Activated gamma-delta T cell (primary cell): ENCODE measurements around the gene CD74.

Experiments used
- DNase-seq: peaks from one replicate; lab custom pipeline; 2025; lab: John Stamatoyannopoulos, UW

Gene CD74

DNA sequence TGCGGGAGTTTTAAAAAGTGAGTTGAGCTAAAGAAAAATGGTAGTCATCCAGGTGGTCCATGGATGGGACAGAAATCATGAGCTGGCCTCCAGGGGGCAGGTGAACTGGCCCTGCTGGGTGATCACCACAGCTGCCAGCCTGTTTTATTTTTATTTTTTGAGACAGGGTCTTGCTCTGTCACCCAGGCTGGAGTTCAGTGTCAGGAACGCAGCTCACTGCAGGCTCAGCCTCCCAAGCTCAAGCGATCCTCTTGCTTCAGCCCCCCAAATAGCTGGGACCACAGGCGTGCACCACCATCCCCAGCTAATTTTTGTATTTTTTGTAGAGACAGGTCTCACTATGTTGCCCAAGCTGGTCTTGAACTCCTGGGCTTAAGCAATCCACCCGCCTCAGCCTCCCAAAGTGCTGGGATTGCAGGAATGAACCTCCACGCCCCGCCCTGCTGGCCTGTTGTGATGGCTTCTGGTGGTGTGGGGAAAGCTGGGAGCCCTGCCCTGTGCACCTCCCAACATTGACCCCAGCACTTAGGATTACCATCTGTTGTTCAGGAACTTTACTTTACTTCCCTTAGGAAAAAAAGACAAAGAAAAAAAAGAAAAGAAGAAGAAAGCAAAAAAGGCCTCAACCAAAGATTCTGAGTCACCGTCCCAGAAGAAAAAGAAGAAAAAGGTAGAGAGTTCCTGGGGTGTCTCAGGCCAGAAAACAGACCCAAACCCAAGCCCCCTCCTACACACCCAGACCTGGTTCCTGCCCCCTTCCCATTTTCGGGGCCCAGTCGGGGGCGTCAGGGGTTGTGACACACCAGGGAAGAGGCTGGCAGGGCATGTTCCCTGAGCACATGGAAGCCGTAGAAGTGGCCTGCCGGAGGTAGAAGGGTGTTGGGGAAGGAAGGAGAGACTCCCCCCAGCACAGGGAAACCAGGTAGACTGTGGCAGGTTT, 14.7 kb downstream of the CD74 start:
- DNase-seq, result no peak

DNA sequence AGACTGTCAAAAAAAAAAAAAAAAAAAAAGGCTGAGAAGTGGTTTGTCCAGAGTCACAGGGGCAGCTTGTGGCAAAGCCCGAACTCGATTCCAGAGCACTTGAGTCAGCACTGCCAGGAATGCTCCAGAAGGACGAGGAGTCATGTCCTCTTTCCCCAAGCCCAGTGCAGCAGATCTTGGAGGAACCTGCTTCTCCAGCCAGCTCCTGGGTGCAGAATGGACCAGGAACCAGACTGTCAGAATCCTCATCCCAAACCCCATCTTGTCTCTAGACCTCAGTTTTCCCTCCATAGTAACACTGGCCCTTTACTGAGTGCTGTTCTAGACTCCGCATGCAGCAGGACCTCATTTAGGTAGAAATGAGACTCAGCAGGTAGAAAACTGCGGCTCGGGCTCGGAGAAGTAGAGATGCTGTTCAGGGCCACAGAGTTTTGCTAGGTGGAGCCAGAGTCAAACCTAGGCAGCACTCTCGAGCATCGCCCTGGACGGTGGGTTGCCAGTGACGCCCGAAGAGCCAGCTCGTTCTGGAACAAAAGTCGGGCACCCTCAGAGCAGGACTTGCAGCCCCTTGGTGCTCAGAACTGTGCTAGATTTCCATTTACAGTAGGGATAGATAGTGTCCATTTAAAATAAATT, 15.4 kb downstream of the CD74 start:
- DNase-seq, result no peak

DNA sequence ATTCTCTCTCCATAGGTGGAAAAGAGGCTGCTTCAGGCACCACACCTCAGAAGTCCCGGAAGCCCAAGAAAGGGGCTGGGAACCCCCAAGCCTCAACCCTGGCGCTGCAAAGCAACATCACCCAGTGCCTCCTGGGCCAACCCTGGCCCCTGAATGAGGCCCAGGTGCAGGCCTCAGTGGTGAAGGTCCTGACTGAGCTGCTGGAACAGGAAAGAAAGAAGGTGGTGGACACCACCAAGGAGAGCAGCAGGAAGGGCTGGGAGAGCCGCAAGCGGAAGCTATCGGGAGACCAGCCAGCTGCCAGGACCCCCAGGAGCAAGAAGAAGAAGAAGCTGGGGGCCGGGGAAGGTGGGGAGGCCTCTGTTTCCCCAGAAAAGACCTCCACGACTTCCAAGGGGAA, 16.4 kb downstream of the CD74 start:
- DNase-seq, result no peak

DNA sequence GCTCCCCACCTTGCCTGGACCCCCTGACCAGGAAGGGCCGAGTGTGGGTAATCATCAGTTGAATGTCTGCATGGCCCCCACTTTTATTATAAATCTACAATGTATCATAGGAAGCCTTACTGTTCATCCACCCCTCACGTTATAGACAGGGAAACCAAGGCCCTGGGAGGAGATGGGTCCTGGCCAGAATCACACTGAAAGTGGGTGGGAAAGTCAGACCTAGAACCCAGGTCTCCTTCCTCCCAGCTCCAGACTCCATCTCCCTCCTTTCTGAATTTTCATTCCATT, 17.1 kb downstream of the CD74 start:
- DNase-seq, result no peak

DNA sequence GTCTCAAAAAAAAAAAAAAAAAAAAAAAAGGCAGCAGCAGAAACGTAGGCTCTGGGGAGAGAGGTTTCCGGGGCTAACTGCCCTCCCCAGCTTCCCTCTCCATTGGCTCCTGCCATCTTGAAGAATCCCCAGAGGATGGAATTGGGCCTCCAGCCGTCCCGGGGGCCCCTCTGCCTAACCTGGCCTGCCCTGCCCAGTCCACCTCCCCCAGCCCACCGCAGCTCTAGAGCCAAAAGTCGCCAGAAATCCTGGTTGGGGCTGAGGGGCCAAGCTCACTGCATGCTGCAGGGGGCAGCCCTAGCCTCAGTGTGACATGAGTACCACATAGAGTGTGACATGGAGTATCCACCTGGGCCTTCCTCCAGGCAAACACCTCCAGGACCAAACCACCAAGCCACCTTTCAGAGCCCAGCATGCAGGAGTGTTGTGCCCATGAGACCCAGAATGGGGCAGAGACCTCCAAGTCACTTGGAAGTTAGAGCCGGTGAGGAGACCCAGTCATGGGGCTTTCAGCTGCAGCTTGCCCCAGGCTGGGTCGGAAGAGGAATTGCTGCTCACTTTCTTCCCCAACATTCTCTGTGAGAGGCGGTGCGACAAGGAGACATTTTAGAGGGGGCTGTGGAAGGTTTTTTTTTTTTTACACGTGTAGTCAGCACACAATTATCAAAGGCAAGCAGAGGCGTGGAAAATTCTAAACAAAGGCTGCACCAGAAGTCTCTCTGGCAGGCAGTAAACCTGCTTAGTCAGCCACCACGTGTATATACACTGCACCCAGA, 17.6 kb downstream of the CD74 start:
- no peak for DNase-seq

DNA sequence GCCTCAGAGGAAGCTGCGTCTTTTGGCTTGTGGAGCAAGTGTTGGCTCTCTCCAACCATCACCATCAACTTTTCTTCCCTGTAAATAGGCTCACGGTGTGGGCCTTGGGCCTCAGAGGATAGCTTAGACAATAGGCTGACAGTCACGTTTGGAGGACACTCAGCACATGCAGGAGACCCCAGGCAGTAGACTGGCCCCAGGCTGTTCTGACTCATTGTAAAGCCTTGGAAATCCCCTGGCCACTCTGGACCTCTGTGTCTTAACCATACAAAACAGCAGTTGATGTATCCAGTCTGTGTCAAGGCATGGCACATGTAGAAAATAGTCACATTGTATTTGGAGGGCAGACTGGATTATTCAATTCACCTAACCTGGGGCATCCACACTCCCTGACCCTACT, 18.6 kb downstream of the CD74 start:
- DNase-seq, result no peak

DNA sequence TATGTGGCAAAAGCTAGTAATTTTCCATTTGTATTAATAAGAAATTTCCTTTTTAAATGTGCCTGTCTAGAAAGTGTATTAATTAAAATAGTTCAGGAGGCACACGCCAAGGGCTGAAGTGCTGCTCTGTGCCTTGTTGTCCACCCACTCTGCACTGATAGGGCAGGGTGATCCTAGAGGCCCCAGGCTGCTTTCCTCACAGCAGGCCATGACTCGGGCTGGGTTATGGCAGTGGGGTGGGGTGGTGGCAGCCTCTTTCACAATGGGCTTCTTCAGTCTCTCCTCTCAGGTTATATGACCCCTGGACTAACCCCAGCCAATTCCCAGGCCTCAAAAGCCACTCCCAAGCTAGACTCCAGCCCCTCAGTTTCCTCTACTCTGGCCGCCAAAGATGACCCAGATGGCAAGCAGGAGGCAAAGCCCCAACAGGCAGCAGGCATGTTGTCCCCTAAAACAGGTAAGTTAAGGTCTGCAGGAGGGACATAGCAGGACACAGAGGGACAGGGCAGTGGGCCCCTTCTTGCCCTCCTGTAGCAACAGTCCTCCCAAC, 19.5 kb downstream of the CD74 start:
- no peak for DNase-seq

DNA sequence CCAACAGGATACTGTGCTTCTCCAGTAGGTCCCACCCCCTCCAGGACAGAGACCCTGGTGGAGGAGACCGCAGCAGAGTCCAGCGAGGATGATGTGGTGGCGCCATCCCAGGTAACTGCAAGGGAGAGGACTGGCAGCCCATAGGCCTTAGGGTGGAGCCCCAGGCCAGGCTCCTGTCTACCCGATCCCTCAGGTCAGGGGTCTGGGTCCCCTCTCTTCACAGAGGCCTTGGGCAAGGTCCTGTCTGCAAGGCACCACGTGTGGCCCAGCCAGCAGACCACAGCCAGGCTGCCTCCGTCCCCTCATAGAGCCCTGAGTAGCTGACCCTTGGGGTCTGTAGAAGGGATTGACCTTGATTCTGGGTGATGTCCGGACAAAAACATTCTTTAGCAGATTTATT, 20.0 kb downstream of the CD74 start:
- no peak for DNase-seq

DNA sequence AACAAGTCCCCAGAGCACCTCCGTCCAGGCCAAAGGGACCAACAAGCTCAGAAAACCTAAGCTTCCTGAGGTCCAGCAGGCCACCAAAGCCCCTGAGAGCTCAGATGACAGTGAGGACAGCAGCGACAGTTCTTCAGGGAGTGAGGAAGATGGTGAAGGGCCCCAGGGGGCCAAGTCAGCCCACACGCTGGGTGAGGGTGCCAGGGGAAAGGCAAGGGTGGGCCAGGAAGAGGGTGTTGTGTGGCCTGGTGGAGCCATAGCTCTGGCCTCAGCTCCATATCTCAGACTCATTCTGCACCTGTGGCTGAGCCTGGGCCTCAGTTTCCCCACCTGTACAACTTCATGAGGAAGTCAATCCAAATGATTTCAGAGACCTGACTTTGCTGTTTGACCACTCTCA, 20.7 kb downstream of the CD74 start:
- no peak for DNase-seq

DNA sequence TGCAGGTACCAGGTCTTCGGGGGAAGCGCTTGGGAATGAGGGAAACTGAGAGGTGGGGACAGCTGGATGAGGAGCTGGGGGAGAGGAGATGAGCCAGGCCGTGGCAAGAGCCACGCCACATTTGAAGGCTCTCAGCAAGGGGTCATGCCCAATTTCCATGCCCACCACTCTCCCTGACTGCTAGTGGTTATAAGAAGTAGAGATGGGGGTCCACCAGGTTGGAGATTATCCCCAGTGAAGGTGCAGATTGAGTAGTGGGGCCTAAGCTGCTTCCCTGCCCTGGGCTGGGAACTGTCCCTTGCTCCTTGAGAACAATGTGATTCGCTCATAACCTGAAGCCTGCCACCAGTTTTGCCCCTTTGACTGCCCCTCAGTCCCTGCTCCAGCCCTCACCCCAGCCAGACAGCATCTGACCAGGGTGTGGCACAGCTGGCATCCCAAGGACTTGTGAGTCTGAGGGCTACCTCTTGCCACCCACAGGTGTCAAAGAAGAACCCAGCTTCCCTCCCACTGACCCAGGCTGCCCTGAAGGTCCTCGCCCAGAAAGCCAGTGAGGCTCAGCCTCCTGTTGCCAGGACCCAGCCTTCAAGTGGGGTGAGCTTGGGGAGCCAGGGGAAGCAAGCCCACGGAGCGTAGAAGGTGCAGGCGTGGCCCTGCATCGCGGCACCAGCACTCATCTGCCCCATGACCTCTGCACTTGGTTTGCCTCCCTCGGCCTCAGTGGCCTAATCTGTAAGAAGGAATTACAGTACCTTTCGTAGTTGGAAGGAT, 21.5 kb downstream of the CD74 start:
- no peak for DNase-seq

DNA sequence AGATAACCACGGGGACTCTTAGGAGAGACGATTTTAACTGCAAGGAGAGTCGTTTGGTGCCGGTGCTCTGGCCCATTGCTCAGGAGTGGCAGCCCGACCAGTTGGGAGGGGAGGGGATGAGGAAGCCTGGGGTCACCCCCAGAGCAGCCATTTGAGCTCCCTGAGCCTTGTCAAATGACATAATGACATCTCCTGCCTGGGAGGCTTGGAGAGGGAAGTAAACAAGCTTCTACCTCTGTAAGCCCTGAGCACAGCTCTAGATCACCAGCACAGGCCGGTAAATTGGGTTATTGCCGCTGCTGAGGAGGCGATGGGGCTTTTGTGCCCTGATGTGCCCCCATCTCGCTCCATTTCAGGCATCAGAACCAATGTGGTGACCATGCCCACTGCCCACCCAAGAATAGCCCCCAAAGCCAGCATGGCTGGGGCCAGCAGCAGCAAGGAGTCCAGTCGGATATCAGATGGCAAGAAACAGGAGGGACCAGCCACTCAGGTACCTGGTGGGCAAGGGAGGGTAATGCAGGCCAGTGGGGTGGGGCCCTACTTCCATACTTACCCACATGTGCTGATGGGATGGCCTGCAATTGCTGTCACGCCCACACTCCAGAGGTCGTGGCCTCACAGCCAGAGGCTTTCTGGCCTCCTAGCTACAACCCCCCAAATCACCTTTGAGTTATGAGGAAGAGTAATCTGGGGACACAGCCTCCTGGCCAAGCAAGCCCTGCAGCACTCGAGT, 23.0 kb downstream of the CD74 start:
- DNase-seq, result no peak

DNA sequence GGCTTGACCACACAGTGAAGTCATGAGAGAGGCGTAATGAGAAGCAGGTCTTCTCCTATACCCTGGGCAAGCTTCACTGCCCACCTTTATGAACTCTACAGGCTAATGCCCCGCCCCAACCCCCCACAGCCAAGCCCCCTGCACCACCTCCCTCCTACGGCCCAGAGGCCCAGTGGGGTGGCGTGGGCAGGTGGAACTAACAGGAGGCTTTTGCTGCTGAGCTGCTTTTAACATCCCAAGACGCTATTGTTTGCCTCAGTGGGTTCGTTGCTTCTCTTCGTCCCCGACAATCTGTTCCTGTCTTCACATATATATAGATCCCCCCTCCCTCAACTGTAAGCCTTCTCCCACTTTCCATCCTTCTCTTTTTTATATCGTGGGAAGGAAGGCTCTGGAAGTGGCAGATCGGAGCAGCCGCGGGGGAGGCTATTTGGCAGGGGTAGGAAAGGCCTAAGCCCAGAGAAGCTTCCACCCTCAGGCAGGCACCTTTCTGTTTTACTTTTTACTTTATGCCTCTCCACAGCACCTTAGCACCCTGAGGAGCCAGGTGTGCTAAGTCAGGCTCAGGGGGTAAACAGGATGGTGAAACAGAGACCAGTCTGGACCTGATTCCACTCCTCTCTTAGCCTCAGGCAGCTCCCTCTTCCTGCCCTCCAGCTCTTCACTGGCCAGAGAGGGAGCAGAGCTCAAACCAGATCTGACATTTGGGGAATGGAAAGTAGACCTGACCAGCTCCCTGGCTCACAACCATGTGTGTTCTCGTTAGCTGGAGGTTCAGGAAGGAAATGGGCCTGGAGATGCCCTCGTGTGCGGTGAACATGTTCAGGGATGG, 26.5 kb downstream of the CD74 start:
- DNase-seq, result no peak

DNA sequence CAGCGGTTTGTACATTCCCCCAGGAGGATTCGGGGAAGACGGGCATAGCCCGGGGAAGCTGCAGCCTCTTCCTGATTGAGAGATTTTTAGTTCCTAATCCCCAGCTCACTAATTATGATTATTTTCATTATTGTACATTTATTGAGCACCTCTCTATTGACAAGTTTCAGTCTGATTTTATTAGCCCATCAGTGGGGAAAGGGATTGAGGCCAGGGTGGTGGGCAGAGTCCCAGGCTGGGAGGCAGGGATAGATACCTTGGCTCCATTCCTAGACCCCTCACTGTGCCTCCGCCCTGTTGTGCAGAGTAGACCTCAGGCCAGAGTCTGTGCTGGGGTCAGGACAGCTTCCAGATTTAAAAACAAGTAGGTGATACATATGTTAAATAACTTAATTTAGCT, 28.0 kb downstream of the CD74 start:
- DNase-seq, result no peak

DNA sequence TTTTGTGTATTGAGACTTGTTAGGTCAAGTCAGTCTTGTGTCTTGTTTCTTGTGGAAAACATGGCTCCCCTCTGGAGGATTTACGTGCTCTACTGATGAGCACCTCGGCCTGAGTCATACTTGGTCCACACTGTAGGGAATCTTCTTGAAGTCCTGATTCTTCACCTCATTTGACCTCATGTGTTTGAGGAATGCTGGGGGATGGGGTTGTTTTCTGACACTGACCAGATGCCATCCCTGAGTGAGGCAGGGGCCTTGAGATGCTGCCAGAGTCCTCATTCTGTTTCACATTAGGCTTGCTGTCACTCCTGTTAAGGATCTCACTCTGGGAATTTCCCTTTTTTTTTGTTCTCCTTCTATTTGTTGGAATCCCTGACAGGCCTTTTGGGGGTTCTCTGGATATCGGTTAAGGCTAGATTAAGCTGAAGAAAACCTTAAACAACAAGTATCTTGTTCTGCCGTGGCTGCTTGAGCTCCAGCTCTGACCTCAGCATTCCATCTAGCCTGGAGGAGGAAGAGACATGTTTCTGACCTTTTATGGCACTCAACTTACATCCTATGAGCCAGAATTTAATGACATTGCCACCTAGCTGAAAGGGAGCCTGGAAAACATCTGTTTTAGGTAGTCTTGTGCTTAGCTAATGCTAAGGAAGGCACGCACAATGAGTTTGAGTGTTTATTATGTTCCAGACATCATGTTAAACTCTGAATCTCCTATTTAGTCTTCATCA, 34.6 kb downstream of the CD74 start:
- DNase-seq, result no peak

DNA sequence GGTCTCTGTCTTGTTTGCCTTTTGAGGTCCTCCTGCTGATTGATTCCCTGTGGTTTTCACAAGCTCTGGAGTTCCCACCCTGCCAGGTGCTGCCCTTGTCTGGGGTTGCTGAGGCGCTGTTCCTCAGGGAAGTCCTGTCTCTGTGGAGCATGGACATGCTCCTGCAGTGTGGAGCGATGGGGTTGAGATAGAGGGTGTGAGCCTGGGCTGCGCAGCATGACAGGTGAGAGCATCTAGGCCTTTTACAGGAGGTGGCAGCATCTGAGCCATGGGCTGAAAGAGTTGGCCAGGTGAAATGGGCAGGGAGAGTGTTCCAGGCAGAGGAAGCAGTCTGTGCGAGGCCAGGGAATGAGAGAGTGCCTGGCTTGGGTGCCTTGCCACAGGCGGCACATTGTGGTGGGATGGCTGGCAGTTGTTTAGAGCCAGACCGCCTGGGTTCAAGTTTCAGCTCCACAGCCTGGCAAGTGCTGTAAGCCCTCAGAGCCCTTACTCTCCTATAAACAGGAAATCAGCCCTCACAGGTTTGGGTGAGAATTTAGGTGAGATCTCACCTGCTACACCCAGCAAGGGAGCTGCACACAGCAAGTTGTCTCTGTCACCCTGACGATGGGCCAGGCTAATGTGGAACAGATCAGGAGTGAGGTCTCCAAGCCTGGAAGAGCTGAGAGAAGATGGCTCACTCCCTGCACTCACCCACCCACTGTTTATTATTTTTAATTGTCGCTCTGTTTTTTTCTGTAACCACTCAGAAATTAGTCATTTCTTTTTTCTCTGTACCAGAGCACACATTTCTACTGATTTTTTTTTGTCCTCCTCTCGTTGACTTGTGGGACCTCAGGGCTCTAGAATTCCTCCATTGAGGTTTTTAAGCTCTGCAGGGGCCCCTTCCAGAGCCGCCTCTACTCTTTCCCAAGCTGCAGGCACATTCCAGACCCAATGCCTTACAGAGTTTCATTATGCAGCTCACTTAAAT, 35.6 kb downstream of the CD74 start:
- no peak for DNase-seq

DNA sequence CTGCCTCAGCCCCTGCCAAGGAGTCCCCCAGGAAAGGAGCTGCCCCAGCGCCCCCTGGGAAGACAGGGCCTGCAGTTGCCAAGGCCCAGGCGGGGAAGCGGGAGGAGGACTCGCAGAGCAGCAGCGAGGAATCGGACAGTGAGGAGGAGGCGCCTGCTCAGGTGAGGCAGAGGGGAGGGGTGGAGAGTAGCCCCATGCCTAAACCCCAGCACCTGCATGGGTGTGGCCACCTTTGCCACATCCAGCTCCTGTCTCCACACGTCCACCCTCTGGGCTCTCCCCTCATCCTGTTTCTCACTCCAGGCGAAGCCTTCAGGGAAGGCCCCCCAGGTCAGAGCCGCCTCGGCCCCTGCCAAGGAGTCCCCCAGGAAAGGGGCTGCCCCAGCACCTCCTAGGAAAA, 38.1 kb downstream of the CD74 start:
- DNase-seq, result no peak

DNA sequence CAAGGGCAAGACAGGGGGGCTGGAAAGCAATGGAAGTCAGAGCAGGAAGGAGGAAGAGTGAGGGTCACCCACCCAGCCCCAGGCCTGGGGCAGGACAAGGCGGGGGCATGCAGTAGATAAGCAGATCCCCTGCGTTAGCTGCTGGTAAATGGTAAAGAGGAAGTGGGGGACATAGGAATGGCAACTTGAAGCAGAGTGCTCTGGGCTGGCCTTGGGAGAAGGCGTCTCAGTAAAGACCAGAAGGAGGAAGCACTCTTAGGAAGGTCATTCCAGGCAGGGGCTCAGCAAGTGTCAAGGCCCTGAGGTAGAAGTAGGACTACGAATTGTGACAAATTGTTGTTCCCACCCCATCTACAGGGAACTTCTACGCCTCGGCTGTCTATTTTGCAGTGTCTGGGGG, 40.1 kb downstream of the CD74 start:
- DNase-seq, result no peak

DNA sequence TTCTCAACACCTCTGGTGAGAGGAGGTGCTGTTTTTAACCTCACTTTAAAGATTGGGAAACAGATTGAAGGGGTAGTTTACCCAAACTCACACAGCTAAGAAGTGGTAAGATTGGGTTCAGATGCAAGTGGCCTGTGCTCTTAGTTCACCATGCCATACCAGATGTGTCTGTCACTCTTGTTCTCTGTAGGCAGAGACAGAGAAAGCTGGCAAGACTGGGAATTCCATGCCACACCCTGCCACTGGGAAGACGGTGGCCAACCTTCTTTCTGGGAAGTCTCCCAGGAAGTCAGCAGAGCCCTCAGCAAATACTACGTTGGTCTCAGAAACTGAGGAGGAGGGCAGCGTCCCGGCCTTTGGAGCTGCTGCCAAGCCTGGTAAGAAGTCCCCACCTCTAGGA, 44.2 kb downstream of the CD74 start:
- DNase-seq, result no peak
